Measurements from ENCODE around the gene NFYB.
"Not testable (repeated sequence)": the region's sequence is repeated elsewhere in the genome, so short reads cannot be mapped to it uniquely, and the experiment has no call there.

Gene NFYB
- 35.5 to 46.6 reads per million in 2 experiments for total RNA-seq

DNA sequence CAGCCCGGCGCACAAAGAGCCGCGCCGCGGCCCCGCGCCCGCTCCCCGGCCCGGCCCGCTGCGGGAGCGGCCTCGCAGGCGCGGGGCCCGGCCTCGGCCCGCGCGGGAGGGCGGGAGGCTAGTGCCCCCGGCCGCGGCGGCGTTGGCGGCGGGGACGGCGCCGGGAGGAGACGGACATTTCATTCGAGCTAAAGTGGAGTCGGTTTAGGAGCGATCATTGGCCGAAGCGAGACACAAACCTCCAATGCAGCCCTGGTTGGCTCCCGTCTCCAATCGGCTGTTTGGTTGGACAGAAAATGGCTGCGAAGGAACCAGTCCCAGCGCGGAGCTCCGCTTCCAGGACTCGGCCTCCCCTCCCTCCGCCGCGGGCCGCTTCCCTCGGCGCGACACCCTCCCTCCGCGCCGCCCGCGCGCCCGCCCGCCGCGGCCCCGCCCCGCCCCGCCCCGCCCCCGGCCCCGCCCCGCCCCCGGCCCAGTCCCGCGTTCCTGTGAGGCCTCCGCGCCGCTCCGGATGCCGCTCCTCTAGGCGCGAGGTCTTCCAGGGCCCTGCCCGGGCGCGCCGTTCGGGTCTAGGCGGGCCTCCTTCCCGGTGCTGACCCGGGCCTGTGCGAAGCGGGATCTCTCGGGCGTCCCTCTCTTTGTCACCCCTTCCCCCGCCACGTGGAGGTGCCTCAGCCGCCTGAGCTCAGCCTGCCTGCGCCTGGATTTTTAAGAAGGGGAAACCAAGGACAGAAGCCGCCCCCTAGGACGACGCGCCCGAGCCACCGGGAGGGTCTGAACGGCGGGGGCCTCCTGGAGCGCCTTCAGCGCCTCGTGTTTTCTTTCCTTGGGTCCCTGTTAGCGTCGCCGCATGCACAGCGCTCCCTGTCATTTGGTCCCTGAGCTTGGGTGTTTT is at the start of gene NFYB:
NFYB (minus strand) TSS at position 309 of the 895 bp plus-strand sequence. CDS start 2,757 bp downstream, outside the sequence.
- DNase-seq (ENCODE audit: low read depth), result peak; percentile 89

DNA sequence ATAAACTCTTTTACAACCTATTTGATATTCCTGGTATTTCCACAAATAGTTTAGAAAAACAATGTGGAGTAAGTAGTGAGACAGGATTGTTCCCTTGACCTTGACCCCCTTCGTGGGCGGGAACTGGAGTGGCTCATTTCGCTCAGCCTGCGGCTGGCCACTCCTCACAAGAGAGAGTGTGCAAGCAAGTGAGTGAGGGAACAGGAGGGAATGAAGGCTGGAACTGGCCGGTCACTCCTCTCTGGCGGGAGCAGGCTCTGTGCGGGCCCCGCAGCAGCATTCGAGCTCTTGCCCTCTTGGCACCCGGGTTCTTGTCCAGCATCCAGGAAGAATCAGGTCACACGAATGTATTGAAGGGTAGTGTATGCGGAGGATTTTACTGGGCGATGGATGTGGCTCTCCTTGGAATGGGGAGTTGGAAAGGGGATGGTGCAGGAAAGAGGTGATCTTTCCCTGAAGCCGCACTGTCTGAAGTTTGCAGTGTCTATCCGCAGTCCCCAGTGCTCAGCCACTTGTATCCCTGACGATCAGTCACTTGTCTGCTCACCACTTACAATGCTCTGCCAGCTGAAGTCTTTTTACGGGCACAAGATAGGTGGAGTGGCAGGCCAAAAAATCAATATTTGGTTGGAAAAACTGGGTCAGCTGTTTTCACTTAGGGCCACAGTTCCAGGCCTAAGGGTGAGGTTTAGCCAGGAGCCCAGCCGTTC is 49.6 kb upstream of the NFYB start:
- no peak for DNase-seq (ENCODE audit: low read depth)

DNA sequence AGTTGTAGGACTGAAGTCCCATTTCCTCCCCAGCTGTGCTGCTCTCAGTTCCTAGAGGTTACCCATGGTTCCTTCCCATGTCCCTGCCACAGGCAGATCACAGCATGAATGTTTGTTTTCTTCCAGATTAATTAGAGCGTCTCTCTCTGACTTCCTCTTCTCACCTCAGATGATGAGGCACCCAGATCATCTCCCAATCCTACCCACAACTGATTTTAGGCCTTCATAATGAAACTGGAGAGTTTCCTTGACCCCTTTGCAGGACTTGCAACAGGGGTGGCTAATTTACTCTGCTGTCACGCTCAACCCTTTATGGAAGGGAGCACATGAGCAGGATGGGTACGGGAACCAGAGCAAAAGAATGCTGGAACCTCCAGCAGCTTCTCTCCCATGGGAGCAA is 45.4 kb upstream of the NFYB start:
- DNase-seq (ENCODE audit: low read depth), result no peak

DNA sequence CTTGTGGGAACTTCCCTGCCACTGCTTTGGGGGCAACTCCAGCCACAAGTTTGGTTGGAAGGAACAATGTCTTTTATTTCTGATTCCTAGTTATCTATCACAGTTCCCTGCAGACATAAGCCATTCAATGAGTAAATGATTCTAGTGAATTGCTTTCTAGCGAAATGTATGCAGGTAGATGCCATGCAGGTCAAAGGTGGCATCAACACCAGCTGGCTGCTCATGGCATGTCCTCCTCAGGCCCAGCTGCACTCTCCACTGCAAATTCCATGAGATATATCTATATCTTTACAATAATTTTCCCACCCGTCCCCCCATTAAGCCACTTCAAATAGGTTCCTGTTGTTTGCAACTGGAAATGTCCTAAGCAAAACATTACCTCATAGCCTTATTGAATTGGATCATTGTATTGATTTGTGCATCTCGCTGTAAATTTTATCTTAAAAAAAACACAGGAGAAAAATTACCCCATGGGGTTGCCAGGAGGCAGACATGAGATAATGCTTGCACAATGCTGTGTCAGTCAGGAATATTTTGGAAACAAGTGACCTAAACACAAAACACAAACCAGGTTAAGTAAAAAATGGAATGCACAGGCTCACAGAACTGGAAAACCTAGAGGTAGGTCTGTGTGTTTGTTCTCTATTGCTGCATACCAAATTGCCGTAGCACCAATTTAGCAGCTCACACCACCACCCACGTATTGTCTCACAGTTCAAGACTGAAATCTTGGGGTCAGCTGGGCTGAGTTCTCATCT is 44.8 kb upstream of the NFYB start:
- no peak for DNase-seq (ENCODE audit: low read depth)

DNA sequence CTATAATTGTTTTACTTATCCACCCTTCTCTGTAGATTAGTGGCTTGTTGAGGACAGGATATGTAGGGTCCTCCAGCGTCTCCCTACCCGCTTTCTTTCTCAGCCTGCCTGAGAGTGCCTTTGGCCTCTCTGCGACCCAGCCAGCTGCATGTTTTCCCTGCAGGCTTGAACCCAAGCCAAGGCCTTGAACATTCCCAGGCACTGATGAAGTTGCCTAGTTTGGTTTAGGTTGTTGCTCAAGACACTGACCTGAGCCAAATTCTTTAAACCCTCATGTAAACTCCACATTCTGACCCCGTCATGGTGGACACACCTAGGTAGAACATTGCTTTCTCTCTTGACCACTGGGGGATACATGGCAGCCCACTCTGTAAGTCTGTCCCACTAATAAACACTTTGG is 44.1 kb upstream of the NFYB start:
- no peak for DNase-seq (ENCODE audit: low read depth)

DNA sequence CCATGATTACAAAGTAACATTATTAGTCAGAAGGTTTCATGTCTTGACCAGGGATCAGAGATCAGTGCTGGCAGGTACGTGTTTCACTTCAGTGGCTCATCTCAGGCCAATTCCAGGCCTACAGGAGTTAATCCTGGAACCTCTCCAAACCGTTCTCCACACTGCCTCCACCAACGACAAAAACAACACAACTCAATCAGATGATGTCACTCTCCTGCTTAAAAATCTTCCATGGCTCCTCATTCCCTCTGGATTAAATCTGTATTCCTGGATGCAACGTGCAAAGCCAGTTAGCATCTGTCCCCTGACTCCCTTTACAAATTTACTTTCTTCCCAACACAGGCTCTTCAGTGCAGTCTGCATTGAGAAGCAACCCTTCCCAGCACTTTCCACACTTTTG is 43.3 kb upstream of the NFYB start:
- no peak for DNase-seq (ENCODE audit: low read depth)

DNA sequence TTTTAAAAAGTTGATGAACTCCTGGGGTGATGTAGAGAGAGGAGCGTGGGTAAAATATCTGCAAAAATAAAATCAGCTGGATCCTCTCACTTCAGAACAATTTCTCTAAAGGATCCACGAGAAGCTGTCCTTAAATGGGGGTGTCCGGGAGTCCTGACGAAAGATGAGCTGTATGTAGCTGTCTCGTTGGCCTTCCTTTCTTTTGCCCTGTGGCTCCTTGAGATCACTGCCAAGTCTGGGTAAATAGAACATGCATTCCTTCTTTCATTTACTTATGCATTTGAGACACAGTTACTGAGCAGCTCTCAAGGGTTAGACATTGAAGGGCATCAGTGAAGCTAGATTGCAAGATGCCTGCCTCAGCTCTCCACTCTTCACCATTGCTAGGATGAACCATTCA is 42.4 kb upstream of the NFYB start:
- DNase-seq (ENCODE audit: low read depth), result no peak

DNA sequence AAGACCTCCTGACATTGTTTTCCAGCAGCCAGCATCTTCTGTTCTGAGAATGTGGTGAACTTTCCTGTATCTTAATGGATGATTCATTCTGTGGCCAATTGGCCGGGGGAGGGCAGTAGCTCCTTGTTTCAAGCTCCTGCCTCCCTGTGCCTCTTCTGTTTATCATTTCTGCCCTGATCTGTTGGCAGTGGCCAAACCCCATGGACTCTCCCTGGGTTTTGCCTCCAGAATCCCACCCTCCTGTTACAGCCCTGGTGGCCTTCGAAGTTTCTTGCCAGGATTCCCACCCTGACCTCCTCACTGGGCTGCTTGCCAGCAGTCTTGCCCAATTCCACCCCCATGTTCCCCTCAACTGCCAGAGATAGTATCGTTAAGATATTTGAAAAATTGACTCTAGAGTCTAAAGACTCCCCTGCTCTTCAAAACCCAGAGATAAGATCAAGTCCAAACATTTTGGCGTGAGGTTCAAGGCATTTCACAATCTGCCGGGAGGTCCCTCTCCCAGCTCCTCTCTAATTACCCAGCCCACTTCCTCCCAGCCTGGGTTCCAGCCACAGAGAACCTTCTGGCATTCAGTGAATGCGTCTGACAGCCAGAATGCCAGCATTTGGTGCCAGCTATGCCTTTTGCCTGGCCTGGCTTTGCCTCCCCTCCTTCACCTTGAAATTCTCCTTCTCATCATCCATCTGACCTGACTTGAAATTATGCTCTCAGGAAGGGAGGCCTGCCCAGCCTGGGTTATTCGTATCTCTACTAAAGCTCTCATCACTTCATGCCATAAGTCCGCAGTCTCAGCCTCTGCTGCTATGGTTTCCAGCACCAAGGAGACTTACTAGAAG is 39.9 kb upstream of the NFYB start:
- DNase-seq (ENCODE audit: low read depth), result no peak

DNA sequence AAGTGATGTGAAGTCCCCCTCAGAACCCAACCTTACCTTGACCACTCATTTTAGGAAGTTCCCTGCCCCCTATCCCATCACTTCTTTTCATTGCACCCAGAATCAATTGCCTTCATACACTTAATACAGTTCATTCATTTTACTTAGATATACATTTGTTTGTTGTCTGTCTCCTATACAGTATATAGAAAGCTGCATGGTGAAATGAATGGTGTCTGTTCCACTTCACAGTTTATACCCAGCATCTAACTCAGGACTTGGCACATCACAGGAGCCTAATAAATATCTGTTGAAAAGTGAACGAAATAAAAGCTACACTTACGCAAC is 39.3 kb upstream of the NFYB start:
- no peak for DNase-seq (ENCODE audit: low read depth)

DNA sequence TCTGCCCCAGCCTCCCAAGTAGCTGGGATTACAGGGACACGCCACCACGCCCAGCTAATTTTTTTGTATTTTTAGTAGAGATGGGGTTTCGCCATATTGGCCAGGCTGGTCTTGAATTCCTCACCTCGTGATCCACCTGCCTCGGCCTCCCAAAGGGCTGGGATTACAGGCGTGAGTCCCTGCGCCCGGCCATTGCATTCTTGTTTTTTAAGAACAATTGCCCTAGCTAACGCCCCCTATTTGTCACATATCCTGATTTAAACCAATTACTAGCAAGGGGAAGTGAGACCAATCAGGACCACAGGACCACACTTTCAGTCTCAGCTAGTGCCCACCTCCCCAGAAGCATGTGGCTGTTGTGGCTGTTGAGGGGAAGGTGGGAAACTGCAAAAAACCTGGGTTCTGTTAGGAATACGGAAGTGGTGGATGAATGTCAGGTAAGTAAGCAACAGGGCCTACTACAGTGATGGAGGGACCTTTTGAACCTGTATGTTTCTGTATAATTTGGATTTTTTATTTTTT is 37.8 kb upstream of the NFYB start:
- no peak for DNase-seq (ENCODE audit: low read depth)

DNA sequence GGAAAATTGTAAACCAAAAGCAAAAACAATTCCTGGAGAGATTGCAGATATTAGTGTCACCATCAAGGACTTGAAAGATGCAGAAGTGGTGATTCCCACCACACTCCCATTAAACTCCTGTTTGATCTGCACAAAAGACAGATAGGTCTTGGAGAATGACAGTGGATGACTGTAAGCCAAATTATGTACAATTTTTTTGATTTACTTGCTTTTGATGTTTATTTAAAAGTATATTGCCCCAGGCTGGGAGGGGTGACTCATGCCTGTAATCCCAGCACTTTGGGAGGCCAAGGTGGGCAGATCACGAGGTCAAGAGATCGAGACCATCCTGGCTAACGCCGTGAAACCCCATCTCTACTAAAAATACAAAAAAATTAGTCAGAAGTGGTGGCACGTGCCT is 35.8 kb upstream of the NFYB start:
- DNase-seq (ENCODE audit: low read depth), result not testable (repeated sequence)

DNA sequence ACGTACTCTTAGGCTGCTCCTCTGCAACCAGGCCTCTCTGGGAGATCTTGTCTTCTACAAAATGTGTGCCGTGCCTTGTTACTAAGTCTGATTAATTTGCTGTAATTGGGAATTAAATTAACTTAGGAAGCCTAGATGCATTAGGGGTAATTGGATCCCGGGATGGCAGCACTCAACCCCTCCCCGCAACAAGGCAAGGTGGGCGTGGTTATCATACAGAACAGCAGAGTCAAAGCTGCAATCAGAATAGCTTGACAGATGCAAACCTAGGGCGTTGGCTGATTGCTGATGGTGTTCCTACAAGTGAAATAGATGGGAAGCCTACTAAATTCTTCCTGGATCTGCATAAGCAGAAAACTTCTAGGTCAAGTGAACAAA is 34.5 kb upstream of the NFYB start:
- no peak for DNase-seq (ENCODE audit: low read depth)

DNA sequence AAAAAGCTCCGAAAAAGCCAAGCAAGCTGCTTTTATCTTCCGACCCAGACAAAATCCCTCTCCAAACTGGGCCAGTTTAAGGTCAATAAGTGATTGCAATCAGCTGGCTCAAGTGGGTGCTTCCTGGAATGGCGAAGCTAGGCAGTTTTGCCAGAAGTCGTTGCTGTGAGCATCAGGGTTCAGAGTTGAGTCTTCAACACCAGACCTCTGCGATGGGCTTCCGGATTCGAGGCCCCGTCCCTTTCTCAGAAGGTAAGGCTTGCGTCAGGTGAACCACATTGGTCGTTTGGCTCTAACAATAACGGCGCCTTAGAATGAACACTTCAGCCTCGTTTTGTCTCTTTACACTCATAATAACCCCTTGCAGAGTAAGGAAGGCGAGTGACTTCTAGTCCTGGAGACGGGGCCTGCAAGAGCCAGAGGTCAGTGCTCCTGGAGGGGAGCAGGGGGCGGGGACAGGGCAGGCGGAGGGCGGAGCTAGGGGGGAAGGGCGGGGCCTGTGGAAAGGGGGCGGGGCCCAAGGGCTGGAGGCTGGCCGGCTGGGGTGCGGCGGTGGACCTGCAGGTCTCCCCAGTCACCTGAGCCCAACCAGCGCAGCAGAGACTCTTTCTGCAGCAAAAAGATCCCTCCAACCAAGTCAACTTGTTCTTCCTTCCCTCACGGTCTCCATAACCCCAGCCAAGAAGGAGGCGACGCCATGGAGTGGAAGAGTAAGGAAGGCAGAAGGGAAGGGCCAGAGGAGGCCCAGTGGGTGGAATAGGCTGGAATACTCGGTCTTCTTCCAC is 34.0 kb upstream of the NFYB start:
- DNase-seq (ENCODE audit: low read depth), result no peak

DNA sequence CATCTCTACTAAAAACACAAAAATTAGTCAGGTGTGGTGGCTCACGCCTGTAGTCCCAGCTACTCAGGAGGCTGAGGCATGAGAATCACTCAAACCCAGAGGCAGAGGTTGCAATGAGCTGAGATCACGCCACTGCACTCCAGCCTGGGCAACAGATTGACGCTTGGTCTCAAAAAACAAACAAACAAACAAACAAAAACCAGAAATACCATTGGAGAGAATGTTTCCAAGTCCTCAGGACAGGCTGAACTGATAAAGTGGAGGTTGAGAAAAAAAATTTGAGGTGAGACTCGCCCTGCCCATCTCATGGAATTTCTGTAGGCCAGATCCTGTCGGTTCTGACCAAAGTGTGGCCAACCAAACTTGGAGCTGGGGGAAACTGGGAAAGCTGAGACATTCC is 30.6 kb upstream of the NFYB start:
- no peak for DNase-seq (ENCODE audit: low read depth)

DNA sequence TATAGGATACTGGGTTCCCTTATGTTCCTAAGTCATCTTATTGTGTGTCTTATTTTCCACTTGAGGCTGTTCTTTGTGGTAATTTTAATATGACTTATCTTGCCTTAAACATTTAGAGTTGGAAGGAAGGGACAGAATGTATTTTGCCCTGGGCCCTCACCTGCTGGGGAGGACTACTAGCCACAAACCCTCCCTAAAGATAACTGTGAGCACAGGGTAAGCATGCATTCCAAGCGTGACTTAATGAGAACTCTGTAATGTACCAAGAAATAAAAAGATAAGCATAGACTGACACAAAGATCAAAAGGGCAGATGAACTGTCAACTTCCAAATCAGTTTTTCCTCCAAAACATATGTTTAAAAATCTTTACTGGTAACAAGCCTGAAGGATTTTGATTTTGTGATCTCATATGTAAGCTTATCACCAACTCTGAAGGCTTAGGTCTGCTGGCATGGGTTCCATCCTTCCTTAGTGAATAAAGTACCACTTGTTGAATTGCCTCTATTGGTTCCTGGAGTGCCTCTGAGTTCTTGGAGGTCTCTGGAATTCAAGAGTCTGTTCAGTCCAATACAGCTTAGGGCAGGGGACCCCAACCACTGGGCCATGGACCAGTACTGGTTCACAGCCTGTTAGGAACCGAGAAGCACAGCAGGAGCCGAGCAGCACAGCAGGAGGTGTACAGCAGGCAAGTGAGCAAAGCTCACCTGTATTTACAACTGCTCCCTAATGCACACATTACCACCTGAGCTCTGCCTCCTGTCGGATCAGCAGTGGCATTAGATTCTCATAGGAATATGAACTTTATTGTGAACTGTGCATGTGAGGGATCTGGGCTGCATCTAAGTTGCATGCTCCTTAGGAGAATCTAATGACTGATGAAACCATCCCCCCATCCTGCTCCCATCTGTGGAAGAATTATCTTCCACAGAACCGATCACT is 29.8 kb upstream of the NFYB start:
- no peak for DNase-seq (ENCODE audit: low read depth)

DNA sequence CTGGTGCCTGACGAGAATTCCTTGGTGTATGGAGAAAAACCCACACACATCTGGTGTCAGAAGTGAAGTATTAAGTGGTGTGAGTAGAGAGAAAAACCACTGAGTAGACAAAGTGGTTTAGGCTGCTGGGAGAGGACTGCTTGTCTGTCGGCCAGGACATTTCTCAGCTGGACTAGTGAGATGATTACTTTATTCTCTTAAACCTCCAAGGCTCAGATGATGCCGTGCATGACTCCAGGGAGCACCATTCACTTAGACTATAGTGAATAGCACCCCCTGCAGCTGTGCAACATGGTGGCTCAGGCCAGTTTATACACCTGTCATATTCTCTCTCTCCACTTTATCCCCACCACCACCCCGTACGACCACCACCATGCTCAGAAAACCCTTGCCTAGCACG is 28.5 kb upstream of the NFYB start:
- DNase-seq (ENCODE audit: low read depth), result no peak

DNA sequence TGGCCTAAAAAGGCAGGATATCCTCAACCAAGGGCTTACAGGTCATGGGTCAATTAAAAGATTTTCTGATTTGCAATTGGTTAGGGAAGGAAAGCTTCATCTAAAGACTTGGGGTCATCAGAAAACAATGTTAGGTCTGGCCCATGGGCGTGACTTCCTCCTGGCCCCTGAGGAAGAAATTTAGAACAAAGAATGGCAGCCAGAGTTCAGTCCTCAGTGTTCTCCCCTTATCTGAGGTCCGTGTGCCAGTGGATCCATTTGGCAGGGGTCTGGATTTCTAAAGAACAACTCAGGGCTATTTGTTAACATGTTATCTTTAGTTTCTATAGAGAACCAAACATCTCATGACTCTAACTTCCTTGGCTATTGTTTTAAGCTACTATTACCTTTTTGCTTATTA is 27.8 kb upstream of the NFYB start:
- DNase-seq (ENCODE audit: low read depth), result no peak

DNA sequence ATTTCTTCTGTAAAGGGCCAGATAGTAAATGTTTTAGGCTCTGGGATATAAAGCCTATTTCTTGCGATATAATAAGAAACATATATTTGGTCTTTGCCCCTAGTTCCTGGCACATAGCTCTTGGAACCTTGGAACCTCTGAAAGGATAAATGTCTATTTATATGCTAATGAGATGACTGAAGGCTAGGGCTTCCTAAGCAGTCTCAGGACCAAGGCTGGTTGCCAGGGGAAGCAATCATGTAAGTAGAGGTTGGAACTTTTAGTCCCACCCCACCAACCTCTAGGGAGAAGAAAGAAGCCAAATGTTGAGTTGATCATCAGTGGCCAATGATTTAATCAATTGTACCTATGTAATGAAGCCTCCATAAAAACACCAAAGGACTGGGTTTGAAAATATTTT is 26.6 kb upstream of the NFYB start:
- DNase-seq (ENCODE audit: low read depth), result no peak

DNA sequence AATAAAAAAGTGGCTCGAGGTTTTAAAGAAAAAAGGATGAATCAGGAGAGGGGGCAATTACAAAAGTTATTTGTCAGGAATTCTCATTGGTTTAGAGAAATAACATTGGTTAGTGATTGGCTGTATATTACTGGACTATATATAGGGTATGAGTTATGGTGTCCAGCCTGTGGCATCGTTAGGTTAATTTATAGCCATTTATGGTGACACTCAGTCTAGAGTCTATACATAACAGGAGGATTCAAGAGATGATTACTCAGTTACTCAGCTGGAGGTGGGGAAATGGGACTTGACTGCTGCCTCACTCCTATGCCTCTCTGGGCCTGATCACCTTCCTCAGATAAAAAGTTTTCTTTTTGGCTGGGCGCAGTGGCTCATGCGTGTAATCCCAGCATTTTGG is 25.6 kb upstream of the NFYB start:
- no peak for DNase-seq (ENCODE audit: low read depth)

DNA sequence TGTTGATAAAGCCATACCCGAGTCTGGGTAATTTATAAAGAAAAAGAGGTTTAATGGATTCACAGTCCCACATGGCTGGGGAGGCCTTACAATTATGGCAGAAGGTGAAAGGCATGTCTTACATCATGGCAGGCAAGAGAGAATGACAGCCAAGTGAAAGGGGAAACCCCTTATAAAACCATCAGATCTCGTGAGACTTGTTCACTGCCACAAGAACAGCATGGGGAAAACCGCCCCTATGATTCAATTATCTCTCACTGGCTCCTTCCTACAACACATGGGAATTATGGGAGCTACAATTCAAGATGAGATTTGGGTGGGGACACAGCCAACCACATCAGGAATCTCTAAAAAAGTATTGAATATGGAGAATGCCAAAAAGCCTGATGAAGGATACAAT is 25.0 kb upstream of the NFYB start:
- DNase-seq (ENCODE audit: low read depth), result not testable (repeated sequence)

All from T follicular helper cell (primary cell).